K562 (cell line): ENCODE measurements around the gene KNG1. TPM values are rescaled to one million over a fixed set of nuclear protein-coding genes. Genes with fewer than 3 reads are reported as not detected.

ENCODE experiments used
- ATF7 ChIP-seq: fragments of 450-650 bp; IDR thresholded peaks from 2 replicates; pipeline ENCODE4 v1.7.1; 2014; ENCODE audit warnings: mild to moderate bottlenecking, moderate library complexity
- C11orf30 ChIP-seq: fragments of 450-650 bp; IDR thresholded peaks from 2 replicates; pipeline ENCODE4 v1.6.1; 2016; ENCODE audit warnings: low read depth, mild to moderate bottlenecking
- HDAC1 ChIP-seq, 2 experiments: fragments of 450-650 bp; IDR thresholded peaks; 2 replicates each; pipeline ENCODE4 v1.6.1; 2016 to 2017; ENCODE audit warnings: inconsistent platforms in 1 of 2, mild to moderate bottlenecking in 1 of 2, moderate library complexity in 1 of 2
- HLTF ChIP-seq: fragments of 450-650 bp; IDR thresholded peaks from 2 replicates; pipeline ENCODE4 v1.6.1; 2016
- JUND ChIP-seq, 2 experiments: IDR thresholded peaks; 2 replicates in 1 of 2; 3 replicates in 1 of 2; pipeline ENCODE4 v1.6.1; 2011; ENCODE audit warnings: borderline replicate concordance in 2 of 2, low read depth in 2 of 2, low read length in 2 of 2, improper control_type of control experiment in 1 of 2, missing biosample characterization in 1 of 2, missing genetic modification characterization in 1 of 2, missing genetic modification reagents in 1 of 2
- LEF1 ChIP-seq: fragments of 450-650 bp; IDR thresholded peaks from 2 replicates; pipeline ENCODE4 v1.6.1; 2016; ENCODE audit warnings: mild to moderate bottlenecking
- MTA2 ChIP-seq: fragments of 450-650 bp; IDR thresholded peaks from 2 replicates; pipeline ENCODE4 v1.6.1; 2016; ENCODE audit warnings: low read depth
- NCOA6 ChIP-seq: fragments of 450-650 bp; IDR thresholded peaks from 2 replicates; pipeline ENCODE4 v1.6.1; 2017; ENCODE audit warnings: mild to moderate bottlenecking
- NFIX ChIP-seq: fragments of 250-450 bp; sonication (Bioruptor Pico); IDR thresholded peaks from 2 replicates; pipeline ENCODE4 v1.4.0; 2020; ENCODE audit warnings: low read depth, mild to moderate bottlenecking, moderate library complexity
- NFRKB ChIP-seq: fragments of 450-650 bp; IDR thresholded peaks from 2 replicates; pipeline ENCODE4 v1.6.1; 2016; ENCODE audit warnings: low read depth
- PKNOX1 ChIP-seq: fragments of 450-650 bp; IDR thresholded peaks from 2 replicates; pipeline ENCODE4 v1.6.1; 2016
- PRMT5 ChIP-seq: sonication (generic); formaldehyde crosslinking; IDR thresholded peaks from 2 replicates; pipeline ENCODE4 v1.5.0; 2020; ENCODE audit warnings: missing genetic modification reagents
- RCOR1 ChIP-seq, 2 experiments: IDR thresholded peaks; 2 replicates each; pipeline ENCODE4 v1.6.1; 2012; ENCODE audit warnings: low read depth in 2 of 2, low read length in 2 of 2, borderline replicate concordance in 1 of 2, improper control_type of control experiment in 1 of 2
- RNF2 ChIP-seq: sonication (generic); IDR thresholded peaks from 2 replicates; pipeline ENCODE4 v1.6.1; 2016
- SMARCA4 ChIP-seq: fragments of 450-650 bp; IDR thresholded peaks from 2 replicates; pipeline ENCODE4 v1.6.1; 2016
- SMARCE1 ChIP-seq: fragments of 450-650 bp; IDR thresholded peaks from 2 replicates; pipeline ENCODE4 v1.7.1; 2016; ENCODE audit warnings: mild to moderate bottlenecking
- TARDBP ChIP-seq: fragments of 450-650 bp; IDR thresholded peaks from 2 replicates; pipeline ENCODE4 v1.6.1; 2016
- TEAD2 ChIP-seq: fragments of 450-650 bp; IDR thresholded peaks from 2 replicates; pipeline ENCODE4 v1.6.1; 2016; ENCODE audit warnings: missing genetic modification characterization, control low read depth, missing compliant biosample characterization
- THAP7 ChIP-seq: fragments of 250-450 bp; sonication (Bioruptor Pico); IDR thresholded peaks from 2 replicates; pipeline ENCODE4 v1.5.0; 2021
- TOE1 ChIP-seq, 2 experiments: fragments of 450-650 bp in 1 of 2; sonication (generic) in 1 of 2; formaldehyde crosslinking in 1 of 2; IDR thresholded peaks; 2 replicates each; pipeline versions ENCODE4 v1.7.1 to v1.8.0; 2016 to 2022; ENCODE audit warnings: borderline replicate concordance in 2 of 2, mild to moderate bottlenecking in 2 of 2, antibody characterized with exemption in 1 of 2, inconsistent platforms in 1 of 2, low read depth in 1 of 2, missing genetic modification reagents in 1 of 2, moderate library complexity in 1 of 2
- ZNF324 ChIP-seq: fragments of 250-450 bp; sonication (Bioruptor Pico); IDR thresholded peaks from 2 replicates; pipeline ENCODE4 v1.4.0; 2020; ENCODE audit warnings: mild to moderate bottlenecking
- ZNF354B ChIP-seq: fragments of 250-450 bp; sonication (Bioruptor Pico); IDR thresholded peaks from 2 replicates; pipeline ENCODE4 v1.4.0; 2020
- ZNF668 ChIP-seq: fragments of 250-450 bp; sonication (Bioruptor Pico); IDR thresholded peaks from 2 replicates; pipeline ENCODE4 v1.8.0; 2022; ENCODE audit warnings: mild to moderate bottlenecking, inconsistent platforms
- ZNF830 ChIP-seq: fragments of 250-450 bp; sonication (Bioruptor Pico); IDR thresholded peaks from 2 replicates; pipeline ENCODE4 v1.5.0; 2021; ENCODE audit warnings: mild to moderate bottlenecking
- polyA plus RNA-seq, 8 experiments: library from polyadenylated mRNA; depleted of rRNA in 4 of 8; stranded (reverse) in 5 of 8; unstranded in 3 of 8; fragments of >200 nt; fragmentation: Nextera tagmentation in 2 of 8; fragmentation: Illumina TruSeq in 1 of 8; extraction: Ambion mirVana in 2 of 8; extraction: Trizol in 1 of 8; gene quantifications; 2 replicates each; pipeline versions ENCODE4 v1.2.1 to v1.2.3, GENCODE V29; 2011 to 2014; ENCODE audit warnings: inconsistent platforms in 1 of 8, missing spikeins in 1 of 8
- total RNA-seq, 7 experiments: library from RNA; depleted of rRNA in 6 of 7; stranded (reverse); fragments of >200 nt in 6 of 7; fragmentation: Illumina TruSeq in 2 of 7; extraction: Trizol in 2 of 7; gene quantifications; 2 replicates each; pipeline versions ENCODE4 v1.2.1 to v1.2.3, GENCODE V29; 2011 to 2021; ENCODE audit warnings: low replicate concordance in 1 of 7
- TF ChIP-seq, protein P1 (sequence below), 2 experiments: fragments of 150-350 bp in 1 of 2; IDR thresholded peaks; 2 replicates each; pipeline ENCODE4 v1.6.1; 2012 to 2016; ENCODE audit warnings: low read depth in 2 of 2, low read length in 2 of 2, mild to moderate bottlenecking in 1 of 2, moderate library complexity in 1 of 2

Gene KNG1
- total and polyA plus RNA-seq, 9 of the 15 experiments (the other 6 are each of a cell fraction or from before 2014, with no cell fraction given), result 0.09 TPM; not detected in 8

DNA sequence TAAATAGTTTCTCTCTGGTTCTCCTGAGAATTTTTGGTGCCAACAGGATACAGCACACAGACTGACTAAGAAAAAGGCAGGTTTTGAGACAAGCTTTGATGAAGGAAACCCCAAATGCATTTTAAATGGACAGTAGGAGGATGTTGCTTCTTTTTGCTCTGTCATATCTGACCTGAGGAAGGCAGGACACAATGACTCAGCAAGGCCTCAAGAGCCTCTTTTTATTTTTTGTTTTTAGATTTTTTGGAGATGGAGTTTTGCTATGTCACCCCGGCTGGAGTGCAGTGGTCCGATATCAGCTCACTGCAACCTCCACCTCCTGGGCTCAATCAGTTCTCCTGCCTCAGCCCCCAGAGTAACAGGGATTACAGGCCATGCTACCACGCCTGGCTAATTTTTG is 16.9 kb upstream of the KNG1 start (continued):
- peak; percentile 32; the same call in 1 of the 2 replicates for TF ChIP-seq PKNOX1
- 0 out of 2 replicates have a peak, but pooled peaks have one; percentile 36 for TF ChIP-seq NCOA6
- TF ChIP-seq, protein P1, sequence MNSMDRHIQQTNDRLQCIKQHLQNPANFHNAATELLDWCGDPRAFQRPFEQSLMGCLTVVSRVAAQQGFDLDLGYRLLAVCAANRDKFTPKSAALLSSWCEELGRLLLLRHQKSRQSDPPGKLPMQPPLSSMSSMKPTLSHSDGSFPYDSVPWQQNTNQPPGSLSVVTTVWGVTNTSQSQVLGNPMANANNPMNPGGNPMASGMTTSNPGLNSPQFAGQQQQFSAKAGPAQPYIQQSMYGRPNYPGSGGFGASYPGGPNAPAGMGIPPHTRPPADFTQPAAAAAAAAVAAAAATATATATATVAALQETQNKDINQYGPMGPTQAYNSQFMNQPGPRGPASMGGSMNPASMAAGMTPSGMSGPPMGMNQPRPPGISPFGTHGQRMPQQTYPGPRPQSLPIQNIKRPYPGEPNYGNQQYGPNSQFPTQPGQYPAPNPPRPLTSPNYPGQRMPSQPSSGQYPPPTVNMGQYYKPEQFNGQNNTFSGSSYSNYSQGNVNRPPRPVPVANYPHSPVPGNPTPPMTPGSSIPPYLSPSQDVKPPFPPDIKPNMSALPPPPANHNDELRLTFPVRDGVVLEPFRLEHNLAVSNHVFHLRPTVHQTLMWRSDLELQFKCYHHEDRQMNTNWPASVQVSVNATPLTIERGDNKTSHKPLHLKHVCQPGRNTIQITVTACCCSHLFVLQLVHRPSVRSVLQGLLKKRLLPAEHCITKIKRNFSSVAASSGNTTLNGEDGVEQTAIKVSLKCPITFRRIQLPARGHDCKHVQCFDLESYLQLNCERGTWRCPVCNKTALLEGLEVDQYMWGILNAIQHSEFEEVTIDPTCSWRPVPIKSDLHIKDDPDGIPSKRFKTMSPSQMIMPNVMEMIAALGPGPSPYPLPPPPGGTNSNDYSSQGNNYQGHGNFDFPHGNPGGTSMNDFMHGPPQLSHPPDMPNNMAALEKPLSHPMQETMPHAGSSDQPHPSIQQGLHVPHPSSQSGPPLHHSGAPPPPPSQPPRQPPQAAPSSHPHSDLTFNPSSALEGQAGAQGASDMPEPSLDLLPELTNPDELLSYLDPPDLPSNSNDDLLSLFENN (IDR thresholded peaks at IDR 0.05; ENCODE audit: low read depth in 2 of 2, low read length in 2 of 2), result peak in 1 of 2 experiments; percentile 70; a peak in 1 of 4 replicates
- no peak for TF ChIP-seq ZNF354B (CRISPR knock-in tag)
- TF ChIP-seq NFRKB, result 0 out of 2 replicates have a peak, but pooled peaks have one; percentile 21
- no peak for TF ChIP-seq ZNF830 (CRISPR knock-in tag)
- peak; percentile 84 for TF ChIP-seq JUND (IDR thresholded peaks at IDR 0.05; ENCODE audit: borderline replicate concordance, low read depth, low read length)
- TF ChIP-seq JUND (tag; IDR thresholded peaks at IDR 0.05; ENCODE audit: borderline replicate concordance, low read depth, low read length), result peak; percentile 75; the same call in 2 of the 3 replicates
- TF ChIP-seq SMARCE1, result peak; percentile 96
- no peak for TF ChIP-seq NFIX (CRISPR knock-in tag)
- TF ChIP-seq MTA2, result peak; percentile 74
- TF ChIP-seq HDAC1 (IDR thresholded peaks at IDR 0.05), result peak; percentile 39 to 98; a peak in 3 of 4 replicates
- TF ChIP-seq SMARCA4, result peak; percentile 96
- peak; percentile 85; the same call in 1 of the 2 replicates for TF ChIP-seq LEF1
- peak; percentile 60; the same call in 1 of the 2 replicates for TF ChIP-seq ATF7
- TF ChIP-seq TOE1 (IDR thresholded peaks at IDR 0.05; ENCODE audit: borderline replicate concordance), result peak; percentile 62; the same call in 1 of the 2 replicates
- TF ChIP-seq TOE1 (CRISPR knock-in tag; IDR thresholded peaks at IDR 0.05; ENCODE audit: borderline replicate concordance, low read depth), result no peak
- peak; percentile 42; the same call in 1 of the 2 replicates for TF ChIP-seq RNF2
- peak; percentile 20; the same call in 1 of the 2 replicates for TF ChIP-seq TEAD2 (tag)
- no peak for TF ChIP-seq THAP7 (CRISPR knock-in tag)
- TF ChIP-seq HLTF, result 0 out of 2 replicates have a peak, but pooled peaks have one; percentile 60
- TF ChIP-seq ZNF668 (CRISPR knock-in tag), result no peak
- TF ChIP-seq TARDBP, result peak; percentile 34; the same call in 1 of the 2 replicates
- TF ChIP-seq C11orf30, result peak; percentile 100
- TF ChIP-seq ZNF324 (CRISPR knock-in tag), result no peak
- peak; percentile 97 to 100 for TF ChIP-seq RCOR1 (IDR thresholded peaks at IDR 0.05; ENCODE audit: borderline replicate concordance in 1 of 2, low read depth in 2 of 2, low read length in 2 of 2)
- TF ChIP-seq PRMT5 (CRISPR knock-in tag), result no peak
